Mucosa of rectum (tissue), 2 donors: ENCODE measurements around the gene SETDB1.
A peak's percentile ranks its signal among the peaks of the same experiment; 100 is the strongest.

Experiments
- H3K27ac ChIP-seq, 2 donors: one replicate each; pipeline ENCODE4 v1.7.0; 2013; ENCODE audit warnings: inconsistent platforms in 2 of 2, low read depth in 2 of 2, low read length in 2 of 2
- H3K27me3 ChIP-seq, 2 donors: one replicate each; pipeline ENCODE4 v1.7.0; 2013; ENCODE audit warnings: low read length in 2 of 2; ENCODE audit not compliant: control insufficient read depth in 2 of 2, insufficient read depth in 2 of 2
- H3K36me3 ChIP-seq, 2 donors: one replicate each; pipeline ENCODE4 v1.7.0; 2013; ENCODE audit warnings: low read length in 2 of 2; ENCODE audit not compliant: control insufficient read depth in 2 of 2, insufficient read depth in 2 of 2
- H3K4me1 ChIP-seq, 2 donors: one replicate each; pipeline ENCODE4 v1.7.0; 2013; ENCODE audit warnings: low read length in 2 of 2, mild to moderate bottlenecking in 1 of 2; ENCODE audit not compliant: control insufficient read depth in 2 of 2, insufficient read depth in 2 of 2
- H3K4me3 ChIP-seq, 2 donors: one replicate each; pipeline ENCODE4 v1.7.0; 2013; ENCODE audit warnings: low read length in 2 of 2
- H3K9ac ChIP-seq, 2 donors: one replicate each; pipeline ENCODE4 v1.7.0; 2013; ENCODE audit warnings: low read length in 2 of 2, low read depth in 1 of 2, mild to moderate bottlenecking in 1 of 2
- H3K9me3 ChIP-seq, 2 donors: one replicate each; pipeline ENCODE4 v1.7.0; 2013; ENCODE audit warnings: low read length in 2 of 2; ENCODE audit not compliant: control insufficient read depth in 2 of 2
- donor health status: healthy.
- donor health status: Normal muscosa, but diverticular disease.

The SETDB1 gene

GRCh38 chr1:150981805-150982712 lies 55.9 kb downstream of the SETDB1 start, which contains the start of gene ANXA9:
ANXA9 (plus strand) TSS chr1:150982292; CDS start chr1:150983106, 814 bp downstream.
- H3K27me3 ChIP-seq: no peaks in the 10 kb centered on the region
- H3K4me1 ChIP-seq: peaks cover 21 to 24% of the 10 kb centered on the region in 2 donors
- no peaks in the 10 kb centered on the region for H3K9me3 ChIP-seq
- H3K27ac ChIP-seq: no peak within 1 kb of the TSS
- no peaks in the 10 kb centered on the region for H3K36me3 ChIP-seq
- no peak within 1 kb of the TSS for H3K4me3 ChIP-seq
- H3K9ac ChIP-seq: peak within 1 kb of the TSS in 1 of 2 donors; percentile 17

GRCh38 chr1:150985179-150985825 lies 59.1 kb downstream of the SETDB1 start:
- Histone ChIP-seq H3K9me3 (no peaks in the 10 kb centered on the region), H3K27me3 (no peaks in the 10 kb centered on the region), H3K4me1 (peaks cover 9 to 12% of the 10 kb centered on the region in 2 donors), H3K27ac (no peak overlapping the region), H3K36me3 (no peaks in the 10 kb centered on the region), H3K9ac (no peak overlapping the region), H3K4me3 (no peak overlapping the region)

- H3K9me3 ChIP-seq: no peaks in the 10 kb centered on the region
- H3K9ac ChIP-seq: no peak overlapping the region
- H3K27ac ChIP-seq: no peak overlapping the region
- H3K4me3 ChIP-seq: no peak overlapping the region
- H3K27me3 ChIP-seq: no peaks in the 10 kb centered on the region
- H3K36me3 ChIP-seq: no peaks in the 10 kb centered on the region
- H3K4me1 ChIP-seq: no peaks in the 10 kb centered on the region
Measured at GRCh38 chr1:150987924-150988323, 61.8 kb downstream of the SETDB1 start.

- Histone ChIP-seq H3K4me3 (no peak overlapping the region), H3K4me1 (peaks cover 0 to 3% of the 10 kb centered on the region in 2 donors), H3K9ac (no peak overlapping the region), H3K27me3 (no peaks in the 10 kb centered on the region), H3K27ac (no peak overlapping the region), H3K36me3 (peaks cover 9 to 12% of the 10 kb centered on the region in 2 donors), H3K9me3 (no peaks in the 10 kb centered on the region)
Measured at GRCh38 chr1:150992626-150993025, 66.5 kb downstream of the SETDB1 start.

- Histone ChIP-seq H3K36me3 (peaks cover 23 to 26% of the 10 kb centered on the region in 2 donors), H3K4me1 (peaks cover 0 to 3% of the 10 kb centered on the region in 2 donors), H3K27ac (no peak overlapping the region), H3K27me3 (no peaks in the 10 kb centered on the region), H3K9me3 (no peaks in the 10 kb centered on the region), H3K9ac (no peak overlapping the region), H3K4me3 (no peak overlapping the region)
Measured at GRCh38 chr1:150994248-150994647, 68.1 kb downstream of the SETDB1 start.

- Histone ChIP-seq H3K4me3 (no peak overlapping the region), H3K27me3 (no peaks in the 10 kb centered on the region), H3K4me1 (peaks cover 0 to 3% of the 10 kb centered on the region in 2 donors), H3K36me3 (peaks cover 30 to 32% of the 10 kb centered on the region in 2 donors), H3K27ac (no peak overlapping the region), H3K9ac (peak overlapping the region in 1 of 2 donors; percentile 14), H3K9me3 (no peaks in the 10 kb centered on the region)
Measured at GRCh38 chr1:150995460-150995859, 69.3 kb downstream of the SETDB1 start.

GRCh38 chr1:150995896-150996295 lies 69.7 kb downstream of the SETDB1 start:
- Histone ChIP-seq H3K4me1 (peaks cover 0 to 3% of the 10 kb centered on the region in 2 donors), H3K9ac (peak overlapping the region in 1 of 2 donors; percentile 14), H3K36me3 (peaks cover 30 to 34% of the 10 kb centered on the region in 2 donors), H3K27ac (no peak overlapping the region), H3K4me3 (no peak overlapping the region), H3K27me3 (no peaks in the 10 kb centered on the region), H3K9me3 (no peaks in the 10 kb centered on the region)

GRCh38 chr1:150997126-150997872 lies 71.1 kb downstream of the SETDB1 start:
- Histone ChIP-seq H3K27ac (no peak overlapping the region), H3K4me3 (no peak overlapping the region), H3K9me3 (no peaks in the 10 kb centered on the region), H3K4me1 (peaks cover 0 to 3% of the 10 kb centered on the region in 2 donors), H3K36me3 (peaks cover 44 to 47% of the 10 kb centered on the region in 2 donors), H3K9ac (no peak overlapping the region), H3K27me3 (no peaks in the 10 kb centered on the region)

GRCh38 chr1:150997949-150998348 lies 71.8 kb downstream of the SETDB1 start:
- Histone ChIP-seq H3K4me3 (no peak overlapping the region), H3K36me3 (peaks cover 46 to 52% of the 10 kb centered on the region in 2 donors), H3K4me1 (peaks cover 2 to 3% of the 10 kb centered on the region in 2 donors), H3K27me3 (no peaks in the 10 kb centered on the region), H3K9ac (no peak overlapping the region), H3K9me3 (no peaks in the 10 kb centered on the region), H3K27ac (no peak overlapping the region)
